HL-60 (cell line): ENCODE results near the gene RNF133.

ENCODE experiments used
- POLR2AphosphoS5 ChIP-seq: IDR thresholded peaks from 2 replicates; pipeline ENCODE4 v1.6.1; 2012; ENCODE audit warnings: low read depth
- TF ChIP-seq, protein P1 (sequence below): IDR thresholded peaks from one replicate; pipeline ENCODE4 v1.5.1; 2011; ENCODE audit warnings: low read length, control low read depth, inconsistent platforms; ENCODE audit not compliant: insufficient read depth

- TF ChIP-seq, protein P1, sequence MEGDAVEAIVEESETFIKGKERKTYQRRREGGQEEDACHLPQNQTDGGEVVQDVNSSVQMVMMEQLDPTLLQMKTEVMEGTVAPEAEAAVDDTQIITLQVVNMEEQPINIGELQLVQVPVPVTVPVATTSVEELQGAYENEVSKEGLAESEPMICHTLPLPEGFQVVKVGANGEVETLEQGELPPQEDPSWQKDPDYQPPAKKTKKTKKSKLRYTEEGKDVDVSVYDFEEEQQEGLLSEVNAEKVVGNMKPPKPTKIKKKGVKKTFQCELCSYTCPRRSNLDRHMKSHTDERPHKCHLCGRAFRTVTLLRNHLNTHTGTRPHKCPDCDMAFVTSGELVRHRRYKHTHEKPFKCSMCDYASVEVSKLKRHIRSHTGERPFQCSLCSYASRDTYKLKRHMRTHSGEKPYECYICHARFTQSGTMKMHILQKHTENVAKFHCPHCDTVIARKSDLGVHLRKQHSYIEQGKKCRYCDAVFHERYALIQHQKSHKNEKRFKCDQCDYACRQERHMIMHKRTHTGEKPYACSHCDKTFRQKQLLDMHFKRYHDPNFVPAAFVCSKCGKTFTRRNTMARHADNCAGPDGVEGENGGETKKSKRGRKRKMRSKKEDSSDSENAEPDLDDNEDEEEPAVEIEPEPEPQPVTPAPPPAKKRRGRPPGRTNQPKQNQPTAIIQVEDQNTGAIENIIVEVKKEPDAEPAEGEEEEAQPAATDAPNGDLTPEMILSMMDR: no peak
- no peak for TF ChIP-seq POLR2AphosphoS5
These were observed 47.5 kb downstream of the RNF133 start for GRCh38 chr7:122651451-122651850.
